Astrocyte of the spinal cord (primary cell): ENCODE measurements around the gene CAMTA1.
A peak's percentile ranks its signal among the peaks of the same experiment; 100 is the strongest.

Experiments used
- DNase-seq: peaks from one replicate; pipeline ENCODE4 v3.0.0; 2011; ENCODE audit warnings: low read depth, low spot score
- H3K4me3 ChIP-seq: 2 replicates; pipeline ENCODE4 v1.5.1; 2011; ENCODE audit warnings: low read depth, mild to moderate bottlenecking, low read length, moderate library complexity
- CTCF ChIP-seq: IDR thresholded peaks from 2 replicates; pipeline ENCODE4 v1.5.1; 2012; ENCODE audit warnings: low read depth, mild to moderate bottlenecking, low read length, inconsistent platforms
- in situ Hi-C: cut with HindIII; loops from 2 replicates; pipeline ENCODE4 v1.10.0; 2017; ENCODE audit warnings: low sequenced_read_pairs

The CAMTA1 gene

DNA sequence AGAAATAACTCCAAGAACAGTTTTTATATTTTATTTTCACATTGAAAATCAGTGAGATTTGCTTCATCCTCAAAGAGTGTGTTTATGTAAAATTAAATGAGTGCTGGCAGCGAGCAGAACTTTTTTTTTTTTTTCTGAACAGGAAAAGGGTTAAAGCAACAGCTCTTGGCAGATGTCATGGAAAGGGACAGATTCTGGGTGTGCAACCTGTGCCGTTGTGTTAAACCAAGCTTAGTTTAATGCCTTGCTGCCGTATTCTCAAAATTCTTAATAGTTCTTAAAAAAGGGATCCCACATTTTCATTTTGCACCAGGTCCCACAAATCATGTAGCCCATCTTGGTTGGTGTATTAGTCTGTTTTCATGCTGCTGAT, 758.5 kb downstream of the CAMTA1 start:
- no peak for TF ChIP-seq CTCF
- no peak for DNase-seq
- in situ Hi-C loops: no loop called here
- H3K4me3 ChIP-seq: no peak overlapping the region

DNA sequence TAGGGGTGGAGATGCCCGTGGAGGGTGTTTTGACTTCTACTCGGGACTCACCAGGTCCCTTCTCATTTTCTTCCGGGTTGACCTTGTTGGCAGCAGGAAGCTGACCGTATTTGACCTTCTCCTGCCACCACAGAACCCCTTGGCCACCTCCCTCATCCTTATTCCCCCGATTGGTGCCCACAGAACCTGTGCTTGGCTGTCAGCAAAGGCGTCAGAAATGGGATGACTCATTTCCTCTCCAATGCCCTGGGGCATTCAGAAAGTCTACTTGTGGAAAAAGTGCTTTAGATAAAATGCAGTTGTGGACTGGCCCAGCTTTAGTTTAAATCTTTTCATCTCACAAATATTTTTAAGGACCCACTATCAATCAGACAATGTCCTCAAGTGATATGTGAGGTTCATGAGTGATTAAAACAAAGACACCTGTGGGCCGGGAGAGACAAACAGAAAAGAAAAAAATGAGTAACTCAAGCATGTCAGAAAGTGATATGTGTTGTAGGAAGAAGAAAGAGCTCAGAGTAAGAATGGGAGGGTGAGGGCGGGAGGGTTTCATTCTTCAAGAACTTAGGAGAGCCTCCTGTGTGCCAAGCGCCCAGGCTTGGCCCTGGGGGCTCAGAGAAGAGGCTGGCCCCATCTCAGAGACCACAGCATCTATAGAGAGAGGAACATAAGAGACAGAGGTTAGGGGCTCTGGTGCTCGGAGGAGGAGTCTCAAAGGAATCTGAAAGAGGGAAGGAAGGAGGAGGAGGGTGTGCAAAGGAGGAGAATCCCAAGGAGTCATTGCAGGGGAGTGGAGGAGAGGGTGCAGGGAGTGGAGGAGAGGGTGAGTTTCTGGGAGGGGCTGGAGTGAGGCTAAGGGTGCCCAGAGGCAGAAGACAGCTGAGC, 764.3 kb downstream of the CAMTA1 start:
- in situ Hi-C loops: no loop called here

GRCh38 chr1:7550261-7550865, 765.1 kb downstream of the CAMTA1 start:
- no peak overlapping the region for H3K4me3 ChIP-seq
- no peak for DNase-seq
- in situ Hi-C loops: no loop called here
- TF ChIP-seq CTCF: no peak

More for the DNA sequence above, 764.3 kb downstream of the CAMTA1 start:
- DNase-seq: peak; percentile 82
- no peak for TF ChIP-seq CTCF
- H3K4me3 ChIP-seq: no peak overlapping the region

DNA sequence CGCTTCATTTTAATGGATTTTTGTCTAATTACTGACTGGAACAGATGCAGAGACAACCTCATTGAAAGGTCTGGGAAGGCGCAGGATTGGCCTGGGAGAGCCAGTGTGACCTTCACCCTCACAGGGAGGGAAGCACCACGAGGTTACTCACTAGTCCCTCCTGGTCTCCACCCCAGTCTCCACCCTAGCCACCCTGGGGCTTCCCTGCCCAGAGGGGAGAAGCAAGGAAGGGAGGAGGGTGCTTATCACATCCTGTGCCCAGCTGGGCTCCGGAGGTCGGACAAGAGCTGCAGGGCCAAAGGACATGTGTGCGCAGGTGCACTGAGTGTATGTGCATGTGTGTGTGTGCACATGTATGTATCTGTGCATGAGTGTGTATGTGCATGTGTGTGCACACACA, 765.7 kb downstream of the CAMTA1 start:
- no peak overlapping the region for H3K4me3 ChIP-seq
- DNase-seq: no peak
- in situ Hi-C loops: no loop called here
- no peak for TF ChIP-seq CTCF

GRCh38 chr1:7551442-7551841, 766.2 kb downstream of the CAMTA1 start:
- in situ Hi-C loops: no loop called here
- DNase-seq: no peak
- no peak for TF ChIP-seq CTCF
- H3K4me3 ChIP-seq: no peak overlapping the region

DNA sequence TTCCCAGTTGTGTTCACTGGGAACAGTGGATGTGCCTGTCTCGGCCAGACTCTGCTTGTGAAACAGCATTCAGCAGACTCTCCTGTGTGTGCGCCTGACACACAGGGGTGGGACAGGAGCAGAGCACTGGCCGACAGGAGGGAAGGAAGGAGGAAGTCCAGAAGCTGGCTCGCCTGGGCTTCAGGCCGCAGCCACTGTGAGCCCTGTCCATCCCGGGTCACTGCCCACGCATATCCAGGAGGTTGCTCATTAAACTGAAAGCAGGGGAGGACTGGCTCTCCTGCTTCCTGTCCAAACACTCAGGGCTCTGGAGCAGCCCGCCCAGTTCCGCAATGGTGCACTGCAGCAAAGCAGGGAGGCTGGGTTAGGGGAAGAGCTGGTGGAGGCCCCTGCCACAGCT, 767.1 kb downstream of the CAMTA1 start:
- no peak for TF ChIP-seq CTCF
- in situ Hi-C loops: no loop called here
- DNase-seq: no peak
- no peak overlapping the region for H3K4me3 ChIP-seq
